ENCODE data around the gene IFFO2. TPM values are rescaled to one million over a fixed set of nuclear protein-coding genes. Genes with fewer than 3 reads are reported as not detected.

Gene IFFO2
- polyA plus RNA-seq, 6 donors from 2014 or later, result 0.09 to 3.2 (median 1.4) TPM

DNA sequence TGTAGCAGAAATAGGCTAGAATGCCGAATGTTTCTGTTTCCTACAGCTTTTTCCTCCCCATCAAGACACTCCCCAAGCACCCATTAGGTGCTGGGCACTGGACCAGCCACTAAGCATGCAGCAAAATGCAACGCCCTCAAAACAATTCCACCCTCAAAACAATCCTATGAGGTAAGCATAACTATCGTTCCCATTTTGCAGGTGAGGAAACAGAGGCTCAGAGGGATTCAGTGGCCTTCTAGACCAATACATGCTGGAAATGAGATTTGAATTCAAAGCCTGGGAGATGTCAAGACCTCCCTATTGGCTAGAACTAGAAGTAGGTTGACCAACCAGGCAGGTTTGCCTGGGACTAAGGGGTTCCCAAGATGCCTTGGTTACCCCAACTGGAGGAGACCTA, 43.9 kb downstream of the IFFO2 start:
- Mint-ChIP-seq H3K36me3 (peaks cover 0 to 13% of the 10 kb centered on the region in 2 donors), H3K27ac (peak overlapping the region in 2 of 6 donors; percentile 37 to 62), H3K9me3 (peaks cover 0 to 1% (median 0%) of the 10 kb centered on the region in 7 donors)

GRCh38 chr1:18908911-18909771, 47.3 kb downstream of the IFFO2 start:
- H3K36me3 Mint-ChIP-seq, result peaks cover 0 to 13% of the 10 kb centered on the region in 2 donors
- H3K9me3 Mint-ChIP-seq, result peaks cover 0 to 1% (median 0%) of the 10 kb centered on the region in 7 donors
- no peak for ATAC-seq (ENCODE audit: low read depth in 2 of 2)
- no peak for DNase-seq
- H3K27me3 Mint-ChIP-seq, result no peaks in the 10 kb centered on the region
- peak overlapping the region in 3 of 6 donors; percentile 54 to 91 (median 82) for H3K27ac Mint-ChIP-seq
- peaks cover 26 to 36% (median 36%) of the 10 kb centered on the region in 3 donors for H3K4me1 Mint-ChIP-seq
- peak overlapping the region in 7 of 8 donors; percentile 26 to 88 (median 68) for H3K4me3 Mint-ChIP-seq

More for the DNA sequence above, 43.9 kb downstream of the IFFO2 start:
- DNase-seq, result no peak
- Mint-ChIP-seq H3K4me1 (peaks cover 19 to 29% (median 23%) of the 10 kb centered on the region in 3 donors), H3K4me3 (peak overlapping the region in 1 of 8 donors; percentile 30), H3K27me3 (no peaks in the 10 kb centered on the region)
- no peak for ATAC-seq (ENCODE audit: low read depth in 2 of 2)

DNA sequence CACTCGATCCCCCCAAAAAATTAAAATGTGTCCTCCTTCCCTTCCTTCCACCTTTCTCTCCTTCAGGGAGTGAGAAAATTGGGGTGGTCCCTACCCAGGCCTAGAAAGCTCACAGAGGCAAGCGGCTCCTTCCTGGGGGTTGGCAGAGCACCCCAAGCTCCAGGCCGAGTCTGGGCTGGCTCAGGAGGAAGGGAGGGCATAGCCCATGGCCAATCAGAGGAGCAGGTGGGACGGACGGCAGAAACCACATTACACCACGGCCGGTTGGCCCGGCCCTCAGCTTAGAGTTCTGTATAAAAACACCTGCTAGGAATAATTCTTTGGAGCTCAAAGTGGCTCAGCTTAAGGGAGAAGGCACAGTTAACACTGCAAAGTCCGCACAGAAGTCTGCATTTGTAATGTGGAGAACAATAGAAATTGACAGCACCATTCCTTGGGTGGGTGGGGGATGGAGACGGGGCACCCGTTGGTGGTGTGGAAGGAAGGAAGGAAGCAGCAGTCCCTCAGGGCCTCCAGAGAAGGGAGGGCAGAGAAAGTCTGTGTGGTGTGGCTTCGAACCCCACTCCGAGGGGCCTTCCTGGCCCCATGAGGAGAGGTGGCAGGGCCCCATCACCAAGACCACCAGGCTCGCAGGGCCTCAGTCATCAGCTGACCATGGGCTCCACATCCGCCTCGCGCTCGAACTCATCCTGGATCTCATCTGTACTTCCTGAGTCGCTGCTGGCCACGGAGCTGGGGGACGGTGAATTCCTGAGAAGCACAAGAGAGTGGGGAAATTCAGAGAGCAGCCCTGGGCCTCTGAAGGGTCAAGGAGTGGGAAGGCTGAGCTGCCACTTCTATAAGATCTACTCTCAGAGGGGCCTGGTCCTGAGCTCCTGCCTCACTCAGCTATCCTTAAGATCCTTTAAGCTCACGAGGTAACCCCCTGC, 48.3 kb downstream of the IFFO2 start:
- Mint-ChIP-seq H3K9me3 (peaks cover 0 to 1% (median 0%) of the 10 kb centered on the region in 7 donors), H3K36me3 (peaks cover 0 to 13% of the 10 kb centered on the region in 2 donors), H3K4me3 (peak overlapping the region; percentile 56 to 88 (median 78)), H3K27me3 (no peaks in the 10 kb centered on the region), H3K4me1 (peaks cover 30 to 42% (median 39%) of the 10 kb centered on the region in 3 donors), H3K27ac (peak overlapping the region; percentile 40 to 96 (median 86))
- ATAC-seq (ENCODE audit: low read depth in 2 of 2) (peak; percentile 79 to 87), DNase-seq (peak; percentile 55)

- H3K4me1 Mint-ChIP-seq, result peaks cover 28 to 45% (median 44%) of the 10 kb centered on the region in 3 donors
- no peaks in the 10 kb centered on the region for H3K27me3 Mint-ChIP-seq
- ATAC-seq (ENCODE audit: low read depth in 2 of 2) (peak; percentile 20 to 23), DNase-seq (peak; percentile 72)
- H3K36me3 Mint-ChIP-seq, result peaks cover 0 to 13% of the 10 kb centered on the region in 2 donors
- H3K9me3 Mint-ChIP-seq, result peaks cover 0 to 1% (median 0%) of the 10 kb centered on the region in 7 donors
- H3K27ac Mint-ChIP-seq, result peak overlapping the region; percentile 68 to 96 (median 86)
- peak overlapping the region; percentile 15 to 88 (median 78) for H3K4me3 Mint-ChIP-seq
Measured at GRCh38 chr1:18907021-18907916, 49.2 kb downstream of the IFFO2 start.

- DNase-seq, result no peak
- Mint-ChIP-seq H3K27me3 (no peaks in the 10 kb centered on the region), H3K4me3 (peak overlapping the region; percentile 91 to 98 (median 94)), H3K4me1 (peaks cover 27 to 46% (median 41%) of the 10 kb centered on the region in 3 donors), H3K9me3 (no peaks in the 10 kb centered on the region), H3K27ac (peak overlapping the region in 5 of 6 donors; percentile 55 to 99 (median 99)), H3K36me3 (no peaks in the 10 kb centered on the region)
- no peak for ATAC-seq (ENCODE audit: low read depth in 2 of 2)
Measured at GRCh38 chr1:18903291-18903756, 53.2 kb downstream of the IFFO2 start.

DNA sequence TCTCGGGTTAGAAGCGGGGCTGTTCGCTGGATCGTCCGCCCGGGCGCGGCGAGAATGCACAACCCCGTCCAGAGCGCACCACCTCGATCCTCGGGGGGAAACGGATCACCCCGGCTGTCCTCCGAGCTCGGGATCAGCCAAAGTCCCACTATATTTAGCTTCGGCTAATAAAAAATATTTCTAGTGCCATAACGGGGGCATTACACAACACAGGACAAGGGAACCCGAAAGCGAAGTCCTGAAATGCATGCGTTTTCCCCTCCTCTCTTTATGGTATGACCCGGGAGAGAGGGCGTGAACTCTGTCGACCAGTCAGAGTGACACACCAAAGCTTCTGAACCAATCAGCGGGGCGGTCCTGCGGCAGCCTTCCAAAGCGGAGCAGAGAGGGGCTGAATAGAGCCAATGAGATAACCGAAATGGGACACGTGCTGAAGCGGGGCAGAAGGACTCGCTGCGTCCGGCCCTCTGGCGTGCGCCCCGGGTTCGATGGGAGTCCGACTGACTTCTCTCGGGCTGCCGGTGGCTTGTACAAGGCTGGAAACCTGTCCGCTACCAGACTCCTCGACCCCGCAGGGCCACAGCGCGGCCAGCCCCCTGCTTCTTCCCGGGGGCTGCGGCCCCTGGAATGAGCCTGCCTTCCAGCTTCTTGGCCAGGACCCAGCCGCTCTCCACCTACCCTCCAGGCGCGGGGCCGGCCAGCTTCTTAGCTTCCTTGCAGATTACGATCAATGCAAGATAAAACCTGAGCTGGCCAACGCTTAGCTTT, 53.8 kb downstream of the IFFO2 start, which contains the start of gene ALDH4A1:
ALDH4A1 (minus strand) TSS at position 33 of the 768 bp plus-strand sequence; CDS start at position 1, 32 bp downstream.
- peak; percentile 93 for DNase-seq
- Mint-ChIP-seq H3K4me1 (peaks cover 21 to 40% (median 35%) of the 10 kb centered on the region in 3 donors), H3K27ac (peak within 1 kb of the TSS; percentile 89 to 99 (median 99)), H3K36me3 (no peaks in the 10 kb centered on the region), H3K4me3 (peak within 1 kb of the TSS; percentile 91 to 98 (median 94)), H3K27me3 (no peaks in the 10 kb centered on the region), H3K9me3 (no peaks in the 10 kb centered on the region)
- ATAC-seq (ENCODE audit: low read depth in 2 of 2), result peak; percentile 93 to 96

- no peak for DNase-seq
- H3K4me1 Mint-ChIP-seq, result peaks cover 14 to 33% (median 28%) of the 10 kb centered on the region in 3 donors
- no peaks in the 10 kb centered on the region for H3K27me3 Mint-ChIP-seq
- H3K27ac Mint-ChIP-seq, result peak overlapping the region; percentile 79 to 99 (median 92)
- H3K4me3 Mint-ChIP-seq, result peak overlapping the region; percentile 91 to 98 (median 94)
- peak; percentile 9 for ATAC-seq (ENCODE audit: low read depth in 2 of 2)
- H3K36me3 Mint-ChIP-seq, result no peaks in the 10 kb centered on the region
- H3K9me3 Mint-ChIP-seq, result no peaks in the 10 kb centered on the region
Measured at GRCh38 chr1:18901952-18902522, 54.4 kb downstream of the IFFO2 start.

DNA sequence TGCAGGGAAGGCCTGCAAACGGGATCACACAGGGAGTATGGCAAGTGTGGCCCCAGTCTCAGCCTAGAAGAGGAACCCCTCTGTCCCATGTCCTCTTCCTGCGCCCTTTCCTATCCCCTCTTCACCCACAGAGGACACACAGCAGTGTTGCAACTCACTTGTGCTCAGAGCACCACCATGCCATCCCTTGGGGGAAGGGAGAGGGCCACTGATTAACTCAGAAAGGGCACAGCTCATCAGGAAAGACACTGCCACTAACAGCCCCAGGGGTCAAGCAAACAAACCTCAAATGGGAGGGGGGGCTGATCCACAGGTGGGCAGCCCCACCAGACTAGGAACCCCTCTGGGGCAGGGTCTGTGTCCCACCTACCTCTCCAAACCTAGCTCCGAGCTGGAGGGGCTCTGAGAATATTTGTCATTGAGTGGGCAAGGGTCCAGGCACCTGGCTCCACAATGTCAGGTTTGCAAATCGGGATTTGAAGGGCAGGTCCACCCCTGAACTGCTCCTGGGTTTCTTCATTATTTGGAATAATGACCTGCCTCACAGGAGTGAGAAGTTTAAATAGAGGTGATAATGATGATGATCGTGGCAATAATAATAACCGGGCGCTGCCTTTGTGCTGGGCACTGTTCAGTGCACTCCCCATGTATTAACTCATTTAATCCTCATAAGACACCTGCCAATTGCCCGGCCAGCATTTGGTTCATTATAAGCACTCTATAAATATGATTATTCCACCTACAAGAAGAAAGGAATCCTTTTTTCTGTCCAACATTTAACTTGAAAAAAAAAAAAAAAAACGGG, 55.1 kb downstream of the IFFO2 start:
- ATAC-seq (ENCODE audit: low read depth in 2 of 2) (no peak), DNase-seq (no peak)
- Mint-ChIP-seq H3K36me3 (no peaks in the 10 kb centered on the region), H3K4me1 (peaks cover 12 to 32% (median 22%) of the 10 kb centered on the region in 3 donors), H3K9me3 (no peaks in the 10 kb centered on the region), H3K27ac (peak overlapping the region; percentile 79 to 98 (median 90)), H3K27me3 (no peaks in the 10 kb centered on the region), H3K4me3 (peak overlapping the region; percentile 91 to 98 (median 94))

GRCh38 chr1:18900303-18900841, 56.1 kb downstream of the IFFO2 start:
- H3K27ac Mint-ChIP-seq, result peak overlapping the region in 1 of 6 donors; percentile 53
- no peaks in the 10 kb centered on the region for H3K9me3 Mint-ChIP-seq
- H3K4me1 Mint-ChIP-seq, result peaks cover 12 to 32% (median 21%) of the 10 kb centered on the region in 3 donors
- DNase-seq, result no peak
- no peak for ATAC-seq (ENCODE audit: low read depth in 2 of 2)
- no peaks in the 10 kb centered on the region for H3K27me3 Mint-ChIP-seq
- peak overlapping the region in 1 of 8 donors; percentile 94 for H3K4me3 Mint-ChIP-seq
- no peaks in the 10 kb centered on the region for H3K36me3 Mint-ChIP-seq

- Mint-ChIP-seq H3K27ac (peak overlapping the region in 1 of 6 donors; percentile 51), H3K4me3 (peak overlapping the region in 2 of 8 donors; percentile 12 to 94), H3K4me1 (peaks cover 12 to 36% (median 21%) of the 10 kb centered on the region in 3 donors), H3K9me3 (no peaks in the 10 kb centered on the region), H3K27me3 (no peaks in the 10 kb centered on the region), H3K36me3 (no peaks in the 10 kb centered on the region)
- no peak for ATAC-seq (ENCODE audit: low read depth in 2 of 2)
- DNase-seq, result no peak
Measured at GRCh38 chr1:18899363-18900049, 57.0 kb downstream of the IFFO2 start.
